ENCODE data around the gene MED9.
"Not testable (repeated sequence)": the region's sequence is repeated elsewhere in the genome, so short reads cannot be mapped to it uniquely, and the experiment has no call there.

Gene MED9

DNA sequence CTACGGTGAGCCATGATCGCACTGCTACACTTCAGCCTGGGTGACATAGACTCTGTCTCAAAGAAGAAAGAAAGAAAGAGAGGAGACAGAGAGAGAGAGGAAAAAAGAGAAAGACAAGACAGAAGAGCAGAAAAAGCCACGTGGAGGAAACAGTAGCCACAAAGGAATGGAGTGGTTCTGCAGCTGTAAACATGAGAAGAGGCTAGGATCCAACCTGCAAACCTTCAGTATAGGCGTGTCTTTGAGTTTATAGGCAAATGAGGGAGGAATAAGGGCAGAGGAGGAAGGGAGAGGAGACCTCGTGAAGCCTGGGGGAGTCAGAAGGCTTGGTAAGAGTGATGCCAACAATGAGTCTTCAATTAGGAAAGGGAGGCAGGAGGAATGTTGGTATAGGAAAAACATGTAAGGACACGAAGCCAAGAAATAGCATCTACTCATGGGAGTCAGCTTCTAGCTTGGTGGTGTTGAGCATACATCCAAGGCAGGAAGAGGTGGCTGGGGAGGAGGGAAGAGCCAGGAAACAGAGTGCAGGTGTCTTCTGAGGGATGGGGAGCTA lies 3.9 kb downstream of the MED9 start:
- in situ Hi-C loops (cut with HindIII; ENCODE audit: low pct_ligation_motif_present, low pct_unique_long_range_greater_than_20kb, low sequenced_read_pairs) = no loop called here
- no peak for DNase-seq

GRCh38 chr17:17481860-17482259 lies 5.1 kb downstream of the MED9 start:
- in situ Hi-C loops (cut with HindIII; ENCODE audit: low pct_ligation_motif_present, low pct_unique_long_range_greater_than_20kb, low sequenced_read_pairs) = no loop called here
- no peak for DNase-seq

- DNase-seq = no peak
- in situ Hi-C loops (cut with HindIII; ENCODE audit: low pct_ligation_motif_present, low pct_unique_long_range_greater_than_20kb, low sequenced_read_pairs) = no loop called here
Observed at GRCh38 chr17:17484451-17484899, 7.7 kb downstream of the MED9 start.

- in situ Hi-C loops (cut with HindIII; ENCODE audit: low pct_ligation_motif_present, low pct_unique_long_range_greater_than_20kb, low sequenced_read_pairs) = no loop called here
- no peak for DNase-seq
Observed at GRCh38 chr17:17485420-17485819, 8.6 kb downstream of the MED9 start.

- in situ Hi-C loops (cut with HindIII; ENCODE audit: low pct_ligation_motif_present, low pct_unique_long_range_greater_than_20kb, low sequenced_read_pairs); DNase-seq: not testable (repeated sequence)
Observed at GRCh38 chr17:17486416-17486815, 9.6 kb downstream of the MED9 start.

DNA sequence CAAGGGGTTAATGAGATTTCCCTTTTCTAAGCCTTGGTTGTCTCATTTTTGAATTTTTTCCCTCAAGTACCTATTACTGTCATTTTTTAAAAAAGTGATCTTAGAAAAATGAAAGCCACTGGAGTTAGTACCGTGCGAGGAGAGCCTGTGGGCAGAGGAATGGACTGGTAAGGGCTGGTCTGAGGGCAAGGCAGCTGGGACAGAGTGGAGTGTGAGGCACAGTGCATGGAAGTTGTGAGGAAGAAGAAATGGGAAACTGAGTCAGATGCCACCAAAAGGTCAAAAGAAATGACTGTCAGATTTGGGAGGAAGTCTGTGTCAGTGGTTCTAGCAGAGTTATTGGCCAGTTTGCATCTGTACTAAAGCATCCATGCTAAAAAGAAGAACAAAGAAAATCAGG lies 11.2 kb downstream of the MED9 start:
- no peak for DNase-seq
- in situ Hi-C loops (cut with HindIII; ENCODE audit: low pct_ligation_motif_present, low pct_unique_long_range_greater_than_20kb, low sequenced_read_pairs) = no loop called here

GRCh38 chr17:17491031-17491471 lies 14.3 kb downstream of the MED9 start:
- no peak for DNase-seq
- in situ Hi-C loops (cut with HindIII; ENCODE audit: low pct_ligation_motif_present, low pct_unique_long_range_greater_than_20kb, low sequenced_read_pairs) = no loop called here

DNA sequence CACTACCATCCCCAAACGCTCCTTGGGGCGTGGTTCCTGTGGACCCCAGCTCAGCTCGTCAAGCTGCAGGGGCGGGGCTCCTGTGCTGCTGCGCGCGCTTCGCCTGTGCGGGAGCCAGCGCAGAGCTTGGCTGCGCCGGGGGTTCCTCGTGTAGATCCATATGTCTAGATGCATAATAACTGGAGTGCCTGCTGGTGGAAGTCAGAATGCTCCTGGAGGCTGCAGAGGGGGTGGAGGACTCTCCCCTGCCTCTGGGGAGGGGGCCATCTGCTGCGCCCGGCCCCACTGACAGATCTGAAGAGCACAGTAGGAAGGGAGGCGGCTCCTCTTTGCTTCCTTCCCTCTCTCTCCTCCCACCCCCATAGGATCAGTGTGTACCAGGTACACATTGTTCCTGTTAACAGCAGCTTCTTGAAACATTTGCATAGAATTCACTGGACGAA lies 14.8 kb downstream of the MED9 start:
- in situ Hi-C loops (cut with HindIII; ENCODE audit: low pct_ligation_motif_present, low pct_unique_long_range_greater_than_20kb, low sequenced_read_pairs) = no loop called here
- no peak for DNase-seq

GRCh38 chr17:17492085-17492484 lies 15.3 kb downstream of the MED9 start:
- no peak for DNase-seq
- in situ Hi-C loops (cut with HindIII; ENCODE audit: low pct_ligation_motif_present, low pct_unique_long_range_greater_than_20kb, low sequenced_read_pairs) = no loop called here

DNA sequence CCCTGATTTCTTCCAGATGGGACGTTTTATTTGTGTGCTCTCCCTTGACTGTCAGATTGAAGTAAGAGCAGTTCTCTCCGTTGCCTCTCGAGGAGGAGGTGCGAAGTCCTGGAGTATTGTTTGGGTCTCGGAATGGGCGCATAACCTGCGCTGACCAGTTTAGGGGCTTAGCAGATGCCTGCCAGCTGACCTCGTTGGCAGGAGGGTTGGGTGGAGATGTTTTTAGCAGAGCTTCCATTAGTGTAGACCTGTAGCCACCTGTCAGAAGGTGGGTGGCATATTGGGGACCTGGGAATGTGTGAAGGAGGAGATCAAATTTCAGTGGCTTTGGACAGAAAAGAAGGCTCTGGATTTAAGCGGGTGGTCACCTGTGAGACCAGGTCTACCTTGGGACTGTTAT lies 15.8 kb downstream of the MED9 start:
- in situ Hi-C loops (cut with HindIII; ENCODE audit: low pct_ligation_motif_present, low pct_unique_long_range_greater_than_20kb, low sequenced_read_pairs) = no loop called here
- no peak for DNase-seq

DNA sequence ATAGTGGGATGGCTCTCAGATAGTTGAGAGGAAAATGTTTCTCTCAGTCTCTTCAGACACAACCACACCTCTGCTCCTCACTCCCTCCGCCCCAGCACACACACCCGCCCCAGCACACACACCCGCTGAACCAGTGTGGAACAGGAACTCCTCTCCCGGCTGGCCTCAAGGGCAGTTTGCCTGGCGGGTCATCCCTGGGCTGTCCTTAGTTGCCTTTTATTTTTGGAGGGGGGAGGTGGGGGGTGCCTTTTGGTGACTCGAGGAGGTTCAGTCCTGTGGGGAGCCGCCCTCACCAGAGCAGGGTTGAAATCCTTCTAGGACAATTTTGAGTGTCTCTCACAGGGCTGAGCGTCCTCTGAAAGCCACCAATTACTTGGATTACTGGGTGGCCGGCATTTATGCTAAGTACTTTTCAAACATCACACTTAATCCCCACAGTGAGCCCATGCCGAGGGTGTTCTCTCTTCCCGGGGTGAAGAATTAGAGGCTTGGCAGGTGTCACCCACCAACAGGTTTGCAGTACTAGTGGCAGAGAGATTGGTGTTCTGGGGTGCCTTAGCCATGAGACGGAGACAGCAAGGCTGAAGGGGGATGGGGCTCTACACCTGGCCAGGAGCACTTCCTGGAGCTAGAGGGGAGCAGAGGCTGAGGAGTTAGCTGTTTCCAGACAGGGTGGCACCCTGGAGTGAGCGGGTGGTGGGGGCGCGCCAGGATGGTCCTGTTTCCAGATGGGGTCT lies 16.6 kb downstream of the MED9 start:
- in situ Hi-C loops (cut with HindIII; ENCODE audit: low pct_ligation_motif_present, low pct_unique_long_range_greater_than_20kb, low sequenced_read_pairs) = no loop called here

GRCh38 chr17:17493986-17494466 lies 17.2 kb downstream of the MED9 start:
- no peak for DNase-seq

More for the DNA sequence above, 16.6 kb downstream of the MED9 start:
- DNase-seq = no peak

DNA sequence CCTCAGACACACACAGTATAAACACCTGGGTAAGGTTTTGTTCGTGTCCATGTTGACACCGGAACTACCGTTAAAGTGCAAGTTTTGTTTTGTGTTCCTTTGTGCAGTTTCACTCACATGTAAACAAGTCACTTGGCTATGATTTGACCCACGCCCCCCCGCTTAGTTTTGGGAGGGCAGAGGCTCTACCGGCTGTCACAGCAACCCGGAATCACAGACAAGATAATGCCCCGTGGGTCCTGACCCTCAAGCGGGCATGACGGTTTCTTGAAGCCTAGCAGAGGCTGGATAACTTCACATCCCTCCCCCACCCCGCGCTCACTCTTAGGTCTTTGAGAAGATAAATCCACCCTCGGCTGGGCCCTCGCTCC lies 17.7 kb downstream of the MED9 start:
- in situ Hi-C loops (cut with HindIII; ENCODE audit: low pct_ligation_motif_present, low pct_unique_long_range_greater_than_20kb, low sequenced_read_pairs) = no loop called here
- no peak for DNase-seq

More at GRCh38 chr17:17493986-17494466, 17.2 kb downstream of the MED9 start:
- in situ Hi-C loops (cut with HindIII; ENCODE audit: low pct_ligation_motif_present, low pct_unique_long_range_greater_than_20kb, low sequenced_read_pairs) = no loop called here

DNA sequence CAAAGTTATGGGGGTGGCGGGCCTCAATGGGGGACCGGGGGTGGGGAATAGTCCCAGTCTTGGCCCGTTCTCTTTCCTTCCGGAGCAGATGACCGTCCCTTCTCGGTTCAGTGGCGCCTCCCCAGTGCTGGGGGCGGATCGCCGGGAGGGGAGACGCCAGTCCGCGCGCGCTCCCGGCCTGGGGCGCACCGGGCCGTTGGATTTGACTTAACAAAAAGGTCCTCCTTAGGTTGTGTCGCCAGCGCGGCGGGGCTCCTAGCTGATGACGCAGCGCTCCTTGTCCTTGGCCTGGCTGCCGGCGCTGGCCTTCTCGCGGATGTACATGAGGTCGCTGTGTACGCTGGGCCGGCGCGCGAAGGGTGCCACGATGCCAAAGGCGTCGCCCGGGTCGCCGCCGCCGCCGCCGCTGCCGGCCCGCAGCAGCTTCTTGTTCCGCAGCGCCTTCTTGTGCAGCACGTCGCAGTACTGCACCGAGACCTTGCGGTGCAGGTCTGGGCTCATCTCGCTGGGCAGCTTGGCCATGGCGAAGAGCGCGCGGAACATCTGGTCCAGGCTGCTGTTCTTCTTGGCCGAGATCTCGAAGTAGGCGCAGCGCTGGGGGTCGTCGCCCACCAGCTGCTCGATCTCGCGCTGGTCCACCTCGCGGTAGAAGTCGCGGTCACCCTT lies 18.2 kb downstream of the MED9 start:
- in situ Hi-C loops (cut with HindIII; ENCODE audit: low pct_ligation_motif_present, low pct_unique_long_range_greater_than_20kb, low sequenced_read_pairs) = no loop called here
- peak; percentile 8 for DNase-seq

DNA sequence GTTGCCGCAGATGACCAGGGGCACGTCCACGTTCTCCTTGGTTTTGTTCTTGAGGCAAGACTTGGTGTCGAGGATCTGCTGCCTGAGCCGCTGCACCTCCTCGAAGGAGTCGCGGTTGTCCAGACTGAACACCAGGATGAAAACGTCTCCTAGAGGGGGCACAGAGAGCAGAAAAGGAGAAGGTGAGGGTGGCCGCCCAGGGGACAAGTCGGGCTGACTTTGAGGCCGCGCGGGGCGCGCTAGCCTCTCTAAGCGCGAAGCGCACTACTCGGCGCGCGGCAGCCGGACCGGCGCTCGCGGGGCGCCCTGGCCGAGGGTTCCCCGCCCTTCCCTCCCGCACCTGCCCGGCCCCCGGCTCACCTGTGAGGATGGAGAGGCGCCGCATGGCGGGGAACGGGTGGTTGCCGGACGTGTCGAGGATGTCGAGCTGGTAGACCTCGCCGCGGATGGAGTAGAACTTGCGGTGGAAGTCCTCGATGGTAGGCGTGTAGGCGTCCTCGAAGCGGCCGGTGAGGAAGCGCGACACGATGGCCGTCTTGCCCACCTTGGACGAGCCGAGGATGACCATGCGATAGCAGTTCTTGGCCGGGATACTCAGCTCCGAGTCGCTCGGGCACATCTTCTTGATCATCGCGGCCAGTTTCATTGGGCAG lies 18.9 kb downstream of the MED9 start:
- no peak for DNase-seq
- in situ Hi-C loops (cut with HindIII; ENCODE audit: low pct_ligation_motif_present, low pct_unique_long_range_greater_than_20kb, low sequenced_read_pairs) = no loop called here

DNA sequence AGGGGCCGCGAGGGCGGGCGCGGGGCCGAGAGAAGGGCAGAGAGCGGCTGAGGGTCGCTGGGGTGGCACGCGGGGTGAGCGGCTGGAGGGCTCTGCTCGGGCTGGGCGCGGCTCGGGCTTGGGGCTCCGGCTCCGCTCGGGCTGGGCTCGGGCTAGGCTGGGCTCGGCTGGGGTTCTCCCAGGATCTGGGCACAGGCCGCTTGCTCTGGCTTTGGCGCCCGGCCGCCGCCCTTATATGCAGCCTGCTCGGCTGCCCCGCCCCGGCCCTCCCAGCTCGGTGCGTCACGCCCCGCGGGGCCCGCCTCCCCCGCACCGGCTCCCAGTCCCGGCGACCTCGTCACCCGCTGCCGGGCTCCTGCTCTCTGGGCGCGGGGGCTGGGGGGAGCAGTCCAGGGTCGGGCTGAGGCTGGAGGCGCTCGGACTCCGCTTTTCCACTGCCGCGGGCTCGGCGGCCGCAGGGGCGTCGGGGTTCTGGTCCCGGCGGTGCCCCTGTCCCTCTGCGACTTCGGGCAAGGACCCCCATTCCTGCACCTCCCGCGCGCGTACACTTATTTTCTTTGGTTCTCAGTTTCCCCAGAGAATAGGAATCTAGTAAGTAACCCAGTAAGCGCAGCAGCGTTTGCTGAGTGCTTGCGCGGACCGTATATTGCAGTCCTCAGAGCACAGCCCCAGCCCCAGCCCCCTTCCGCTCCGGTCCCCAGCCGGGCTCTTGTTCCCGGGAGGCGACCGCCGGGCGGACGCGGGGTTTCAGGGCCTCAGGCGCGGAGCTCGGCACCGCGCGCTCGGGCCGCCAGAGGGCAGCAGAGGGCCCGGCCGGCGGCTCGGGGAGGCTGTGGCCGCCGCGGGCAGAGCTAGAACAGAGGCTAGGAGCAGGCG lies 19.6 kb downstream of the MED9 start, which contains the start of gene RASD1:
TSS of gene RASD1 (minus strand) at position 207 of the 876 bp plus-strand sequence. CDS start 214 bp downstream, outside the sequence.
- in situ Hi-C loops (cut with HindIII; ENCODE audit: low pct_ligation_motif_present, low pct_unique_long_range_greater_than_20kb, low sequenced_read_pairs) = no loop called here
- peak; percentile 84 for DNase-seq

- DNase-seq = no peak
- in situ Hi-C loops (cut with HindIII; ENCODE audit: low pct_ligation_motif_present, low pct_unique_long_range_greater_than_20kb, low sequenced_read_pairs) = no loop called here
Observed at GRCh38 chr17:17497065-17497844, 20.5 kb downstream of the MED9 start.
